ENCODE data around the gene MOB1A. TPM values are rescaled to one million over a fixed set of nuclear protein-coding genes. Genes with fewer than 3 reads are reported as not detected.

MOB1A gene
- polyA plus RNA-seq, 1 donor from 2014 or later, result 39.2 TPM

GRCh38 chr2:74148457-74149246 lies 30.0 kb downstream of the MOB1A start:
- Histone ChIP-seq H4K20me1 (ENCODE audit: insufficient read depth) (no peaks in the 10 kb centered on the region), H2AFZ (ENCODE audit: low read depth, low read length) (peak overlapping the region; percentile 56), H3F3A (ENCODE audit: insufficient read depth, low read length, poor library complexity, severe bottlenecking) (no peaks in the 10 kb centered on the region), H3K36me3 (ENCODE audit: insufficient read depth, low read length) (peaks cover 3% of the 10 kb centered on the region), H3K27me3 (ENCODE audit: insufficient read depth, low read depth, low read length) (no peaks in the 10 kb centered on the region), H3K4me2 (ENCODE audit: low read length) (peak overlapping the region; percentile 61), H3K9me3 (ENCODE audit: low read length) (no peaks in the 10 kb centered on the region), H3K4me3 (ENCODE audit: low read length) (peak overlapping the region; percentile 94), H3K9me2 (ENCODE audit: insufficient read depth, low read length) (no peaks in the 10 kb centered on the region), H3K79me2 (replicated peaks; ENCODE audit: insufficient read depth, low read length) (peaks cover 20% of the 10 kb centered on the region), H3K27ac (ENCODE audit: low read length) (peak overlapping the region; percentile 72), H3K9ac (ENCODE audit: low read length) (peak overlapping the region; percentile 76)
- TF ChIP-seq SMC3 (conservative IDR thresholded peaks at IDR 0.05; ENCODE audit: poor library complexity) (no peak), TAF1 (IDR thresholded peaks at IDR 0.05; ENCODE audit: low read depth) (no peak), EZH2 (IDR thresholded peaks at IDR 0.05; ENCODE audit: borderline replicate concordance, insufficient read depth, low read length, poor library complexity, severe bottlenecking) (no peak), CTCF (IDR thresholded peaks at IDR 0.05; ENCODE audit: poor library complexity, severe bottlenecking) (no peak), EP300 (conservative IDR thresholded peaks at IDR 0.05; ENCODE audit: poor library complexity, severe bottlenecking) (no peak), RAD21 (conservative IDR thresholded peaks at IDR 0.05) (no peak), POLR2AphosphoS5 (IDR thresholded peaks at IDR 0.05) (no peak), MXI1 (conservative IDR thresholded peaks at IDR 0.05; ENCODE audit: poor library complexity, severe bottlenecking) (no peak)
- TF ChIP-seq, protein P1, sequence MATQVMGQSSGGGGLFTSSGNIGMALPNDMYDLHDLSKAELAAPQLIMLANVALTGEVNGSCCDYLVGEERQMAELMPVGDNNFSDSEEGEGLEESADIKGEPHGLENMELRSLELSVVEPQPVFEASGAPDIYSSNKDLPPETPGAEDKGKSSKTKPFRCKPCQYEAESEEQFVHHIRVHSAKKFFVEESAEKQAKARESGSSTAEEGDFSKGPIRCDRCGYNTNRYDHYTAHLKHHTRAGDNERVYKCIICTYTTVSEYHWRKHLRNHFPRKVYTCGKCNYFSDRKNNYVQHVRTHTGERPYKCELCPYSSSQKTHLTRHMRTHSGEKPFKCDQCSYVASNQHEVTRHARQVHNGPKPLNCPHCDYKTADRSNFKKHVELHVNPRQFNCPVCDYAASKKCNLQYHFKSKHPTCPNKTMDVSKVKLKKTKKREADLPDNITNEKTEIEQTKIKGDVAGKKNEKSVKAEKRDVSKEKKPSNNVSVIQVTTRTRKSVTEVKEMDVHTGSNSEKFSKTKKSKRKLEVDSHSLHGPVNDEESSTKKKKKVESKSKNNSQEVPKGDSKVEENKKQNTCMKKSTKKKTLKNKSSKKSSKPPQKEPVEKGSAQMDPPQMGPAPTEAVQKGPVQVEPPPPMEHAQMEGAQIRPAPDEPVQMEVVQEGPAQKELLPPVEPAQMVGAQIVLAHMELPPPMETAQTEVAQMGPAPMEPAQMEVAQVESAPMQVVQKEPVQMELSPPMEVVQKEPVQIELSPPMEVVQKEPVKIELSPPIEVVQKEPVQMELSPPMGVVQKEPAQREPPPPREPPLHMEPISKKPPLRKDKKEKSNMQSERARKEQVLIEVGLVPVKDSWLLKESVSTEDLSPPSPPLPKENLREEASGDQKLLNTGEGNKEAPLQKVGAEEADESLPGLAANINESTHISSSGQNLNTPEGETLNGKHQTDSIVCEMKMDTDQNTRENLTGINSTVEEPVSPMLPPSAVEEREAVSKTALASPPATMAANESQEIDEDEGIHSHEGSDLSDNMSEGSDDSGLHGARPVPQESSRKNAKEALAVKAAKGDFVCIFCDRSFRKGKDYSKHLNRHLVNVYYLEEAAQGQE (IDR thresholded peaks at IDR 0.05; ENCODE audit: borderline replicate concordance), result no peak

DNA sequence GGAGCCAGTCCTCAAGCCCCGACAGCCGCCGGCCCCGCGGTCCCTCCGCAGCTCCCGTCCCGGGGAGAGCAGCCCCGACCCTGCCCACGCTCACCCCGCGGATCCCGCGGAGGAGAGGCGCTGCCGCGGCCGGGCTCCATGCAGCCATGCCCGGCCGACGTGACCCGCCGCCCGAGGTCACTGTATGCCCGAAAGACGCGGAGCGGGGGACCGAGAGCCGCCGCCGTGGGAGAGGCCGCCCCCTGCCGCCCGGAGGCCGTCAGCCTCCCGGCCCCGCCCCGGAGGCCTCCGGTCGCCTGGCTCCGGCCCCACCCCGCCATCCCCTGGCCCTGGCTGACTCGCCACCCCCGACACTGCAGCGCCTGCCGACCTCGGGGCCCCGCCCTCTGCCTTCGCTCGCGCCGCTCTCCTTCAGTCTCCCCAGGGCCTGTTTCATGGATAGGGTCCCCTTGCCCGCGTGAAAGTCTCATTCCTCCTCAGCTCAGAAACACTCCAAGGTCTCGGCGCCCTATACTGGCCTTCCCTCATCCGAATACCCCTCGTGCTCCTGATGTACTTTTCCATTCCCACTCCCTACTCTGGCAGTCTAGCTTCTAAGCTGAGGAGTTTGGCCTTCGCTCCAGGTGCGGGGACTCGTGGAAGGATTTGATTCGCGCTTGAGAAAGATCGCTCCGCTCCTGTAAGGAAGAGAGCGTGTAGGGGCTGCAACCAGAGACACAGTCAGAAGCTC lies 30.8 kb downstream of the MOB1A start, which contains the start of gene BOLA3:
Gene BOLA3 (minus strand): TSS at position 186 of the 730 bp plus-strand sequence. CDS start 38 bp downstream, at position 148.
- Histone ChIP-seq H3K36me3 (ENCODE audit: insufficient read depth, low read length) (peaks cover 3% of the 10 kb centered on the region), H2AFZ (ENCODE audit: low read depth, low read length) (peak within 1 kb of the TSS; percentile 56), H3K9ac (ENCODE audit: low read length) (peak within 1 kb of the TSS; percentile 76), H3K9me2 (ENCODE audit: insufficient read depth, low read length) (no peaks in the 10 kb centered on the region), H3K4me2 (ENCODE audit: low read length) (peak within 1 kb of the TSS; percentile 94), H3K79me2 (replicated peaks; ENCODE audit: insufficient read depth, low read length) (peaks cover 16% of the 10 kb centered on the region), H3K27me3 (ENCODE audit: insufficient read depth, low read depth, low read length) (no peaks in the 10 kb centered on the region), H3F3A (ENCODE audit: insufficient read depth, low read length, poor library complexity, severe bottlenecking) (no peaks in the 10 kb centered on the region), H3K9me3 (ENCODE audit: low read length) (no peaks in the 10 kb centered on the region), H3K4me3 (ENCODE audit: low read length) (peak within 1 kb of the TSS; percentile 94), H4K20me1 (ENCODE audit: insufficient read depth) (no peaks in the 10 kb centered on the region), H3K27ac (ENCODE audit: low read length) (peak within 1 kb of the TSS; percentile 72)
- TF ChIP-seq TAF1 (IDR thresholded peaks at IDR 0.05; ENCODE audit: low read depth), result no peak
- TF ChIP-seq EP300 (conservative IDR thresholded peaks at IDR 0.05; ENCODE audit: poor library complexity, severe bottlenecking), result no peak
- TF ChIP-seq POLR2AphosphoS5 (IDR thresholded peaks at IDR 0.05), result peak; percentile 21
- TF ChIP-seq RAD21 (conservative IDR thresholded peaks at IDR 0.05), result peak; percentile 75
- peak; percentile 77 for TF ChIP-seq SMC3 (conservative IDR thresholded peaks at IDR 0.05; ENCODE audit: poor library complexity)
- TF ChIP-seq CTCF (IDR thresholded peaks at IDR 0.05; ENCODE audit: poor library complexity, severe bottlenecking), result peak; percentile 79
- peak; percentile 90 for TF ChIP-seq MXI1 (conservative IDR thresholded peaks at IDR 0.05; ENCODE audit: poor library complexity, severe bottlenecking)
- TF ChIP-seq, protein P1 (IDR thresholded peaks at IDR 0.05; ENCODE audit: borderline replicate concordance), result peak; percentile 21
- no peak for TF ChIP-seq EZH2 (IDR thresholded peaks at IDR 0.05; ENCODE audit: borderline replicate concordance, insufficient read depth, low read length, poor library complexity, severe bottlenecking)

All from neural cell (in vitro differentiated cells).